ENCODE measurements around the gene GMNN. TPM values are rescaled to one million over a fixed set of nuclear protein-coding genes. Genes with fewer than 3 reads are reported as not detected.
A peak's percentile ranks its signal among the peaks of the same experiment; 100 is the strongest.

GMNN gene
- total RNA-seq, 1 experiment from 2014 or later = 35.5 TPM

DNA sequence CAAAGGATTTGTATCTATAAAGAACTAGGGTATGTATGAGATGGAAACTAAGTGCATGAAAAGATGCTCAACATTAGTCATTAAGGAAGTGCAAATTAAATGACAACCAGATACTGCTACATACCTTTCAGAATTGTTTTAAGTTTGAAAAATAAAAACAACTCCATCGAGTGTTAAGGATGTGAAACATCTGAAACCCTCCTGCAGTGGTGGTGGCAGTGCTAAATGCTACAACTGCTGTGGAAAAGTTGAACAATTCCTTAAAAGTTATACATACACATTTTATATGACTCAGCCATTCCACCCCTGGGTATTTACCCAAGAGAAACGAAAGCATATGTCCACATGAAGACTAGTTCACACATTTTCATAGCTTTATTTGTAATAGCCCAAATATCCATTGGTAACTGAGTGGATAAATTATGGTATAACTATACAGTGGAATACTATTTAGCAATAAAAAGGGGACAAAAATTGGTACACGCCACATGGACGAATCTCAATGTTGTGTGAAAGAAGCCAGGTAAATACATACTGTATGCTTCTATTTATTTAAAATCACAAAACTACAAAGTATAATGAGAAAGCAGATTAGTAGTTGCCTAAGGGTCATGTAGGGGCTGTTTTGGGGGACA is 13.4 kb downstream of the GMNN start:
- Histone ChIP-seq H3K27me3 (no peaks in the 10 kb centered on the region), H3K4me3 (no peak overlapping the region), H3K9me3 (no peaks in the 10 kb centered on the region), H3K36me3 (peaks cover 41% of the 10 kb centered on the region)
- no peak for DNase-seq

DNA sequence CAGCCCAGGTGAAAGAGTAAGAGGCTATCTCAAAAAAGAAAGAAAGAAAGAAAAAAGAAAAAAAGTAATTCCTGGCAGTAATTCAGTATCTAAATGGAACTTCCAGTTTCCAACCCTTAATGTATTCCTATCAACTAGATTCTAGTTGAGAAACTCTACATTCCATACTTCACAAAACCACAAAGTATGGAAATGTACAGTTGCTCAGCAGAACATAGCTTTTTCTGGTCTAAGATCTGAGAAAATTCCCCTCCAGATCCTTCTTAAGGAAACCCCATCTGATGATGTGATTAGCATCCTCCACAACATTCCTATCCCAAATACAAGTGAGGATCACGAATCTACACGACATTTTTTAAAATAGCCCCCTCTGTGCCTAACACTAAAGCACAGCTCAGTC is 20.4 kb downstream of the GMNN start:
- no peak for DNase-seq
- no peaks in the 10 kb centered on the region for H3K36me3 ChIP-seq
- H3K4me3 ChIP-seq = no peak overlapping the region
- no peaks in the 10 kb centered on the region for H3K27me3 ChIP-seq
- H3K9me3 ChIP-seq = no peaks in the 10 kb centered on the region

DNA sequence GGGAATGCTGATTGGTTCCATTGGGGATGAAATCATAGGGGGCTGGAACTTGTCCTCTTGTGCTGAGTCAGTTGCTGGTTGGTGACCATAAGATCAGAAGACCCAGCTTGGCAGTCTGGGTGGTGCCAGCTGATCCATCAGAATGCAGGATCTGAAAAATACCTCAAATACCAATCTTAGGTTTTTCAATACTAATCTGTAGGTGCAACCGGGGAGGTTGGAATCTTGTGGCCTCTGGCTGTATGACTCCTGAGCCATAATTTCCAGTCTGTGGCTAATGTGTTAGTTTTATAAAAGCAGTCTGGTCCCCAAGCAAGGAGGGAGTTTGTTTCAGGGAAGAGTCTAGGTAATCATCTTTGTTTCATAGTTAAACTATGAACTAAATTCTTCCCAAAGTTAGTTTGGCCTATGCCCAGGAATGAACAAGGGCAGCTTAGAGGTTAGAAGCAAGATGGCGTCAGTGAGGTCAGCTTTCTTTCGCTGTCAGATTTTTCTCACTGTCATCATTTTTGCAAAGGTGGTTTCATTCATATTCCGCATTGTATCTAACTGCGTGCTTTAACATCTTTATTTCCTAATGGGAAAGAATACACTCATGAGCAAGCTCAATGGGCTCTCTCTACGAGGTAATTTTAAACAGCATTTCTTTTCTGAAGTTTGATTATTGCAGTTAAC is 22.0 kb downstream of the GMNN start:
- DNase-seq = no peak
- no peaks in the 10 kb centered on the region for H3K9me3 ChIP-seq
- H3K4me3 ChIP-seq = no peak overlapping the region
- H3K27me3 ChIP-seq = no peaks in the 10 kb centered on the region
- H3K36me3 ChIP-seq = no peaks in the 10 kb centered on the region

DNA sequence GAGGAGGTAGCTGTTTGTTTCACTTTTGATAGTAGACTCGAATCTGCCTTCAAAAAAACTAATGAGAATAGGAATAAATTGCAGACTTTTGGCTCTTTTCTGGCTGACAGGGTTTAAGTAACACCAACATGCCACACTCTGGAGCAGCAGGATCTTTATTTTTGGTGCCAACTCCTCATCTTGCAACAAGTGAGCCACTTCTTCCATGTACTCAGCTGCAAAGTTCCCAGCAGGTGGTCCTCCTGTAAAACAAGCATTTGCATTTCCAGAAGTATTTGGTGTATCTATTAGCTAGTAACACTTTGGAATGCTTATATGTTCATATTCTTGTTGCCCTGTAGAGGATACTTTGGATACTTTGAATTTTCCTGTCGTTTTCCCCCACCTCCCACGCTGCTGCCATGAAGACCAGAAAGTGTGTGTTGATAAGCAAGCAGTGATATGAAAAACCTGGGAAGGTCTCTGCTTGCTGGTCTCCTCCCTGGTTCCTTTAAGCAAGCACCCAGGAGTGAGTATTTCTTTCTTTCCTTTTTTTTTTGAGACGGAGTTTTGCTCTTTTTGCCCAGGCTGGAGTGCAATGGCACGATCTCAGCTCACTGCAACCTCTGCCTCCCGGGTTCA is 23.0 kb downstream of the GMNN start:
- Histone ChIP-seq H3K9me3 (no peaks in the 10 kb centered on the region), H3K27me3 (no peaks in the 10 kb centered on the region), H3K36me3 (no peaks in the 10 kb centered on the region), H3K4me3 (no peak overlapping the region)
- no peak for DNase-seq

DNA sequence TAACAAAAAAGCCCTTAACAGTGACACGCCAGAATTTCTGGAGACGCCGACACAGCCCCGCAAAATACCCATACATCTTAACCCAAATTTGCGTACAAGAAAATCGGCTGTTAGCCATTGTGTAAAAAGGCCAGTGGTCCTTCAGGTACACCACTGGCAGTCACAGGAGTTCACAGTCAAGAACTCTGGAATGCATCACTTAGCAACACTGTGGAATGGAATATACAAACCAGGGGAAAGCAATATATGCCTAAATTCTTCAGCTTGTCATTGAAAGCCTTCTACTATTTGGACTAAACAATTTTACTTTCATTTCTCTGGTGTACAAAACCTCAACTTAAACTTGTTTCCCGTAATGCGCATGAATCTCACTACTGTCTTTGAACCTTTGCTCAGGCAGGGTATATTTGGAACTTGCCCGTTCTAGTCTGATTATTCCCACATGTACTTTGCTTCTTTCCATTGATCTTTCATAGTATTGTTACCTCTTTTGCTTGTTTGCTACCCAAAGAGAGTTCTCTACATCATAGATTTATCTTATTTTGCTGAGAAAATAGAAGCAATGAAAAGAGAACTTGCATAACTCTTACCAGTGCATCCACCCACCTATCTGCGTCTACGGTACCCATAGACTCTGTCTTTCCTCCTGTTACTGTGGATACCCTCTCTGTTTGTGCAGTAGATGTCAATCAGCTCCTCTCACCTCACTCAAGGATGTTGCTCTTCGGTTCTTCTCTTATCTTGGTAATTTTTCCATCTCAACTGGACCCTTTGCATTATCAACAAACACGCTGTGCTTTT is 24.2 kb downstream of the GMNN start, which contains the start of gene ARMH2:
ARMH2 (minus strand) TSS at position 178 of the 801 bp plus-strand sequence; CDS start at position 118, 60 bp downstream.
- no peak within 1 kb of the TSS for H3K4me3 ChIP-seq
- no peaks in the 10 kb centered on the region for H3K9me3 ChIP-seq
- H3K27me3 ChIP-seq = no peaks in the 10 kb centered on the region
- H3K36me3 ChIP-seq = no peaks in the 10 kb centered on the region
- DNase-seq = no peak

DNA sequence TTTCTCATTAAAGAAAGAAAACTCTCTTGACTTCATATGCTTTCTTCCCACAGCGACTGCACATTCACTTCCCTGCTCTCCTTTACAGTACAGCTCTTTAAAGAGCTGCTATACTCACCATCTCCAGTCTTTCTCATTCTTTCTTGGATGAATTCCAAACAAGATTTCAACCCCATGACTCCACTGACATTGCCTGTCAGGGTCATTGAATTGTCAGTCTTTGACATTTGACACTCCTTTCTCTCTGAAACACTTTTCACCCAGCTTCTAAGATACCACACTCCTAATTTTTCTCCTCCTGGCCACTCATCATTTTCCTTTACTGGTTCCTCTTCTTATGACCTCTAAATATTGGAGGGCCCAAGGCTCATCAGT is 24.8 kb downstream of the GMNN start:
- Histone ChIP-seq H3K27me3 (no peaks in the 10 kb centered on the region), H3K36me3 (no peaks in the 10 kb centered on the region), H3K9me3 (no peaks in the 10 kb centered on the region), H3K4me3 (no peak overlapping the region)
- DNase-seq = no peak

DNA sequence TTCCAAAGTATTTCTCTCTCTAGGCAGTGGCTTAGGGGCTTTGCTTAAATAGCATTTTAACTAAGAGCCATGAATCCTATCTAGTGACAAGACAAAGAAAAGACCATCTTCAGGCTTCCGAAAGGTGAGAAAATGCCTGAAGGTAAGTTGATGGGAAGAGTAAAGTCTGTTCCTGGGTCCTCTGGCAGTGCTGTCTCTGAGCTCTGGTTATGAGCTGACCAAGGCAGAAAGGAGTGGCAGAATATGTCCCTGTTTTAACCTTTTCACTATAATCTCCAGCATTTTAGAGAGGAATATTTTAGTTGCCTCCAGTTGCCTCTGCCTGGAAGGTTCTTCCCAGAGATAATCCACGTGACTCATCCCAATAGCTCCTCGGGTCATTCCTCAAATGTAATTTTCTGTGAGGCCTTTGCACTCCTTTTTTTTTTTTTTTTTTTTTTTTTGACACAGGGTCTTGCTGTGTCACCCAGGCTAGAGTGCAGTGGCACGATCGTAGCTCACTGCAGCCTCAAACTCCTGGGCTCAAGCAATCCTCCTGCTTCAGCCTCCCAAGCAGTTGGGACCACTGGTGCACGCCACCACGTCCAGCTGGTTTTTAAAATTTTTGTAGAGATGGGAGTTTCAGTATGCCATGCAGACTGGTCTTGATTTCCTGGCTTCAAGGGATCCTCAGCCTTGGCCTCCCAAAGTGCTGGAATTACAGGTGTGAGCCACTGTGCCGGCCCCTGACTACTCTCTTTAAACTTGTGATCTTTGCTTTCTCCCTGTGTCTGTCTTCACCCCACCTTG is 27.7 kb downstream of the GMNN start:
- Histone ChIP-seq H3K9me3 (no peaks in the 10 kb centered on the region), H3K36me3 (no peaks in the 10 kb centered on the region), H3K27me3 (no peaks in the 10 kb centered on the region), H3K4me3 (no peak overlapping the region)
- peak; percentile 20 for DNase-seq

DNA sequence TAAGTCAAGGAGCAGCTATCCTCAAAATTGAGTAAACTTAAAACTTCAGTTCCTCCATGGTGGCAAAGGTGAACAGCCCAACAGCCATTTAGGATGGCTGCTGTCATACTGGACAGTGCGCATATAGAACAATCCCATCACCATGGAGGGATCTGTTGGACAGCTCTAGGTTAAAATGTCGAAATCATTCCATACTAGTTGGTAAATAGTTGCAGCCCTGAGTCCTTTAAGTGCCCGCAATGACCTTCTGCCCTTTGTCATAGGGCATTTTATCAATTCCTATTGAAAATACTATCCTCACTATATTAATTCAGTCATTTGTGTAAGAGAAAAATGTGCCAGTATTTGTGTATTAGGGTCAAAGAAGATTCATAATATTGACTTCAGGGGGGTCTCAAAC is 32.8 kb downstream of the GMNN start:
- DNase-seq = no peak
- Histone ChIP-seq H3K4me3 (no peak overlapping the region), H3K36me3 (no peaks in the 10 kb centered on the region), H3K27me3 (no peaks in the 10 kb centered on the region), H3K9me3 (no peaks in the 10 kb centered on the region)

DNA sequence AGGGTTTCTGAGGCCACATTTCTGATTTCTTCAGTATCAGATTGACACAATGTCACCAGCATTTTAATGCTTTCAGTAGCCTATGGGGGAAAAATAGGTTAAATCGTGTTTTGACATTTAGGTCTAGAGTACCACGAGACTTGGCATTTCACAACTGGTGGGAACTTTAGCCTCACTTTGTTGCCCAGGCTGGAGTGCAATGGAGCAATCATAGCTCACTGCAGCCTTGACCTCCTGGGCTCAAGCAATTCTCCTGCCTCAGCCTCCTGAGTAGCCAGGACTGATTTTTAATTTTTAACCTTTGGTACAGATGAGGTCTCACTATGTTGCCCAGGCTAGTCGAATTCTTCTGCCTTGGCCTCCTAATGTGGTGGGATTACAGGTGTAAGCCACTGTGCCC is 35.0 kb downstream of the GMNN start:
- Histone ChIP-seq H3K9me3 (no peaks in the 10 kb centered on the region), H3K36me3 (no peaks in the 10 kb centered on the region), H3K4me3 (no peak overlapping the region), H3K27me3 (no peaks in the 10 kb centered on the region)
- no peak for DNase-seq

DNA sequence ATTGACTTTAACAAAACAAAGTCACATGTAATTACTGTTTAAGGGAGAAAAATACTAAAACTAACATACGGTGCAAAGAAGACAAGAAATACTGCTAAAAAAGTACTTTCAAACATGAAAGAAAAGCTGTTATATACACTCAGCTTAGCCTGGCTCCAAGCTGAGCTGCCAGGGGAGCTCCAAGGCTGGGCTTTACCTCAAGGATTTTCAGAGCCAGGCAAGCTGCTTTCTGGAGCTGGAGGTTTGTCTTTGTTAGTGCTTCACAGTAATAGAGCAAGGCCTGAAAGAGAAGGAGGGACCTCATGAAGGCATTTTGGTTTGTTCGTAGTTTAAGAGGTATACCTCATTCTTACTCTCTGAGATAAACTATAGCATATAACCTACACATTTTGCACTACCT is 43.6 kb downstream of the GMNN start:
- H3K9me3 ChIP-seq = no peaks in the 10 kb centered on the region
- H3K27me3 ChIP-seq = no peaks in the 10 kb centered on the region
- no peak overlapping the region for H3K4me3 ChIP-seq
- no peaks in the 10 kb centered on the region for H3K36me3 ChIP-seq
- DNase-seq = no peak

DNA sequence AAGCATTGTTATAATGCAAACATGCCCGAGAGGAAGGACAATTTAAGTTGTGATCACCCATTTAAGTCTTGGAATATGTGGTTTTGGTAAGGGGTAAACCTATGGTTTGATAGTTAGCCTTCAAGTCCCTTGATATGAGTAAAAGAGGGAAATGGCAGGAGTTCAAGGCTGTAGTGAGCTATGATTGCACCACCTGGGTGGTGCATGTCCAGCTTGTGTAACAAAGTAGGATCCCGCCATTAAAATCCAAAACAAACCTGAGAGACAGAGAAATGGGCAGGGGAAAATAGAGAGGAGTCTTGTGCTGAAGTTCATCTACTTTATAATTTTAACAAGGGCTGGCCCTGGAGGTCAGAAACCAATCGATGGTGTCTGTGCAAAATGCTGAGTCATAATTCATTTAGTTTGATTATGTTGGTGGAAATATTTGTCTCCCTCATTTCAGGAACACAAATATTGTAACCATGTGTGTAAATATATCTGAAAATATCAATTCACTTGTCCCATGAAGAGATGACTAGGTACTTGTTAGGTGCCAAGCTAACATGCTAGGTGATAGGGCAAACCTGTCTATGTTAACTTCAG is 47.2 kb downstream of the GMNN start:
- Histone ChIP-seq H3K4me3 (no peak overlapping the region), H3K27me3 (no peaks in the 10 kb centered on the region), H3K36me3 (no peaks in the 10 kb centered on the region), H3K9me3 (no peaks in the 10 kb centered on the region)
- no peak for DNase-seq

DNA sequence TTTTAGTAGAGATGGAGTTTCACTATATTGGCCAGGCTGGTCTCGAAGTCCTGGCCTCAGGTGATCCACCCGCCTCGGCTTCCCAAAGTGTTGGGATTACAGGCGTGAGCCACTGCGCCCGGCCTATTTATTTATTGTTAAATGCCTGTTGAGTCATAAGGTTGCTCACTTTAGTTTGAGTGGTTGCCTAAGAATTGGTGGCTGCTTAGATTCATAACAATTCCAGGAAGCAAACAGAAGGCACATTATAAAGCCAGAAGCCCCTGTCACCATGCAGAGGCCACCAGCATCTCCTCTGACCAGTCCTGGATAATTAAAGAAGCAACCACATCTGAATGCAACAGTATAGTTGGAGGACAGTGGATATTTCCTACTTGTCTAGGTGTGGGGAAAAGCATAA is 48.0 kb downstream of the GMNN start:
- peak; percentile 10 for DNase-seq
- Histone ChIP-seq H3K4me3 (no peak overlapping the region), H3K36me3 (no peaks in the 10 kb centered on the region), H3K9me3 (no peaks in the 10 kb centered on the region), H3K27me3 (no peaks in the 10 kb centered on the region)

DNA sequence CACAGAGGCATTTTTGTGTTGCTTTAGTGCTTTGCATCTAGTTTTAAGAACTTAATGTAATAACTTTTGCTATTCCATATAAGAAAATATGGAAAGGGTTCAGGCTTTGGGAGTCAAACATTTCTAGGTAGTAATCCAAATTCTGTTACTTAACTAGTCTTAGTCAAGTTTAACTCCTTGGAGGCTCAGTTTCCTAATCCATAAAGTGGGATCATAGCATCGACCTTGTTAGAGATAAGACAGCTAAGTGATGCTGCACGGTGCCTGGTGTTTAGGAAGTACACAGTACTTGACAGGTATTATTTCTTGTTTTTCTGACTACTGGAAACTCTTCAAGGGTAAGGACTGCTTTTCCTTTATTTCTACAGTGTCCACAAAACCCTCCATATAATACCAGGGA is 48.4 kb downstream of the GMNN start:
- no peaks in the 10 kb centered on the region for H3K36me3 ChIP-seq
- no peaks in the 10 kb centered on the region for H3K27me3 ChIP-seq
- no peak for DNase-seq
- no peak overlapping the region for H3K4me3 ChIP-seq
- H3K9me3 ChIP-seq = no peaks in the 10 kb centered on the region

DNA sequence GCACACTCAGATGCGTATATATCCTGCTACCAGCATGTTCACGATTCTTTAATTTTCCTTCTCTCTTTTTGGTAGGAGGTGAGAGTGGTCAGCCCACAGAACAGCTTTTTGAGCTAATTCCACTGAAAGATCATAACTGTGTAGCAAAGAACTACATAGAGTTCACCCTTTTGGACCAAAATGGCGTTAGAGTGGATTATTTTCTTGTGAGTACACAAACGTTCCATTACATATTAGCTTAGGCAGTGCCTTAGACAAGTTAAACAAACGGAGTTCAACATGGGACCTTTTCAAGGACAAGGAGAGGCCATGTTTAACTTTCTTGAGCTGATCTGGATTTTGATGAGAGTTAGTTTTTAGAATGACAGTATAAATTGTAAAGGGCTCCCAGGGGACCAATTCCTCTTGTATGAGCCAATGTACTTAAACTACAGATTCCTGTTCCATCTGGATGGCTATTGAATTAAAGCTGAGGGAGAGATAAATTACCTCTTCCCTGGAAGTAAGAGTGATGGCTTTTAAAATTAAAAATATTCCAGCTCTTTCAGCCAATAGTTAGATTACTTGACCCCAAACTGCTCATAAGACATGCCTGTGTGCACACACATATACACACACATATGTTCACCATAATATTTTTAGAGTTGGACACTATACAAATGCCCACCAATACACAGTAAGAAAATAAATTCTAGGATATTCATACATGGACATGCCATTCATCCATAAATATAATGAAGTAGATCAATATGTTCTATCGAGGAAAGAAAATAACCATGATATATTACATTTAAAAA is 49.6 kb downstream of the GMNN start:
- Histone ChIP-seq H3K36me3 (no peaks in the 10 kb centered on the region), H3K9me3 (no peaks in the 10 kb centered on the region), H3K27me3 (no peaks in the 10 kb centered on the region), H3K4me3 (no peak overlapping the region)
- no peak for DNase-seq

DNA sequence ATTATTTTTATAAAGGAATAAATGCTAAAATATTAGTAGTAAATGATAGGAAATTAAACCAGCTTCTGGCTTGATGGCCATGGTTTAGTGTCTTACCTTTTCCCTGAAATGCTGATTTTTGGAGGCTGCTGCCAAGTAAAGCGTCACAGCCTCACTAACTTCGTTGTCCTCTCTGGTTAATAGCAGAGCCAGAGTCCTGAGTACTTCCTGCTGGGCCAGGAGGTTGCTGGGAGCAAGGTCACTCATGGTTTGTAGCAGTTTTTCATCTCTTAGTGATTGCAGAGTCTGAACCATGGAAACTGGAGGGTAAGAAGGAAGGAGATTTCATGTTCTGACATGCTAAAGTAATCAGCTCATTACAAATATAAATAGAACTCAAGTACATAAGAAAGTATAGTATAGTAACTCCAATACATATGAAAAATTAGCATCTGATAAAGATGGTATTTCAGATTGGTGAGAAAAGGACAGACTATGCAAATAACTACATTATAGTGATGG is 50.4 kb downstream of the GMNN start:
- Histone ChIP-seq H3K27me3 (no peaks in the 10 kb centered on the region), H3K9me3 (no peaks in the 10 kb centered on the region), H3K4me3 (no peak overlapping the region), H3K36me3 (no peaks in the 10 kb centered on the region)
- DNase-seq = no peak
